Measurements from ENCODE around the gene TNF.

- TF ChIP-seq SIN3A (IDR thresholded peaks at IDR 0.05; ENCODE audit: borderline replicate concordance, insufficient read depth, low read depth, low read length) (no peak), CTCF (IDR thresholded peaks at IDR 0.05) (no peak), REST (IDR thresholded peaks at IDR 0.05; ENCODE audit: insufficient read depth in 1 of 2, low read depth in 2 of 2, low read length in 1 of 2) (no peak), POLR2AphosphoS5 (IDR thresholded peaks at IDR 0.05; ENCODE audit: low read depth, low read length) (no peak), TCF7L2 (IDR thresholded peaks at IDR 0.05; ENCODE audit: low read depth, low read length) (no peak)
Observed at GRCh38 chr6:31579119-31579505, 3.7 kb downstream of the TNF start.

Measured in Panc1 (cell line).